GM19035 (cell line): ENCODE data around the gene CELF4.
"Not testable (repeated sequence)": the region's sequence is repeated elsewhere in the genome, so short reads cannot be mapped to it uniquely, and the experiment has no call there.

Experiments
- ATAC-seq: cut with Tn5 transposase; IDR thresholded peaks from one replicate; pipeline ENCODE4 v1.9.1; 2021; ENCODE audit not compliant: unreplicated experiment

Gene CELF4

GRCh38 chr18:37473195-37473840 is 92.3 kb downstream of the CELF4 start:
- no peak for ATAC-seq

GRCh38 chr18:37471637-37472036 is 94.0 kb downstream of the CELF4 start:
- ATAC-seq: no peak

GRCh38 chr18:37470986-37471385 is 94.6 kb downstream of the CELF4 start:
- ATAC-seq: no peak

- no peak for ATAC-seq
Observed at GRCh38 chr18:37467002-37467662, 98.5 kb downstream of the CELF4 start.

- no peak for ATAC-seq
Observed at GRCh38 chr18:37465958-37466357, 99.6 kb downstream of the CELF4 start.

GRCh38 chr18:37464257-37464656 is 101.3 kb downstream of the CELF4 start:
- no peak for ATAC-seq

GRCh38 chr18:37461329-37461728 is 104.3 kb downstream of the CELF4 start:
- not testable (repeated sequence) for ATAC-seq

- no peak for ATAC-seq
Observed at GRCh38 chr18:37460604-37461003, 105.0 kb downstream of the CELF4 start.

GRCh38 chr18:37458697-37459096 is 106.9 kb downstream of the CELF4 start:
- no peak for ATAC-seq

GRCh38 chr18:37457753-37458152 is 107.8 kb downstream of the CELF4 start:
- no peak for ATAC-seq

GRCh38 chr18:37457341-37457740 is 108.3 kb downstream of the CELF4 start:
- no peak for ATAC-seq

GRCh38 chr18:37456873-37457272 is 108.7 kb downstream of the CELF4 start:
- ATAC-seq: no peak

- no peak for ATAC-seq
Observed at GRCh38 chr18:37456395-37456794, 109.2 kb downstream of the CELF4 start.

GRCh38 chr18:37453752-37454151 is 111.8 kb downstream of the CELF4 start:
- no peak for ATAC-seq

- ATAC-seq: no peak
Observed at GRCh38 chr18:37452682-37453385, 112.8 kb downstream of the CELF4 start.

GRCh38 chr18:37452015-37452414 is 113.6 kb downstream of the CELF4 start:
- ATAC-seq: no peak

GRCh38 chr18:37451239-37451825 is 114.3 kb downstream of the CELF4 start:
- ATAC-seq: no peak

GRCh38 chr18:37450434-37451132 is 115.0 kb downstream of the CELF4 start:
- ATAC-seq: no peak

- ATAC-seq: no peak
Observed at GRCh38 chr18:37449618-37450017, 116.0 kb downstream of the CELF4 start.

GRCh38 chr18:37448946-37449345 is 116.7 kb downstream of the CELF4 start:
- ATAC-seq: no peak
